ENCODE results near the gene BAIAP2L1.
"Not testable (repeated sequence)": the region's sequence is repeated elsewhere in the genome, so short reads cannot be mapped to it uniquely, and the experiment has no call there.

BAIAP2L1 gene

GRCh38 chr7:98322331-98323270 lies 78.3 kb downstream of the BAIAP2L1 start:
- TF ChIP-seq, protein P1, sequence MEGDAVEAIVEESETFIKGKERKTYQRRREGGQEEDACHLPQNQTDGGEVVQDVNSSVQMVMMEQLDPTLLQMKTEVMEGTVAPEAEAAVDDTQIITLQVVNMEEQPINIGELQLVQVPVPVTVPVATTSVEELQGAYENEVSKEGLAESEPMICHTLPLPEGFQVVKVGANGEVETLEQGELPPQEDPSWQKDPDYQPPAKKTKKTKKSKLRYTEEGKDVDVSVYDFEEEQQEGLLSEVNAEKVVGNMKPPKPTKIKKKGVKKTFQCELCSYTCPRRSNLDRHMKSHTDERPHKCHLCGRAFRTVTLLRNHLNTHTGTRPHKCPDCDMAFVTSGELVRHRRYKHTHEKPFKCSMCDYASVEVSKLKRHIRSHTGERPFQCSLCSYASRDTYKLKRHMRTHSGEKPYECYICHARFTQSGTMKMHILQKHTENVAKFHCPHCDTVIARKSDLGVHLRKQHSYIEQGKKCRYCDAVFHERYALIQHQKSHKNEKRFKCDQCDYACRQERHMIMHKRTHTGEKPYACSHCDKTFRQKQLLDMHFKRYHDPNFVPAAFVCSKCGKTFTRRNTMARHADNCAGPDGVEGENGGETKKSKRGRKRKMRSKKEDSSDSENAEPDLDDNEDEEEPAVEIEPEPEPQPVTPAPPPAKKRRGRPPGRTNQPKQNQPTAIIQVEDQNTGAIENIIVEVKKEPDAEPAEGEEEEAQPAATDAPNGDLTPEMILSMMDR (IDR thresholded peaks at IDR 0.05; ENCODE audit: control insufficient read depth, extremely low read depth, insufficient read depth): no peak
- no peak for DNase-seq (ENCODE audit: low read depth)
- no peak overlapping the region for H3K4me3 ChIP-seq (ENCODE audit: low read depth, low read length)

- TF ChIP-seq, protein P1 (IDR thresholded peaks at IDR 0.05; ENCODE audit: control insufficient read depth, extremely low read depth, insufficient read depth): no peak
- no peak for DNase-seq (ENCODE audit: low read depth)
These were observed 79.6 kb downstream of the BAIAP2L1 start for GRCh38 chr7:98321301-98321700.

DNA sequence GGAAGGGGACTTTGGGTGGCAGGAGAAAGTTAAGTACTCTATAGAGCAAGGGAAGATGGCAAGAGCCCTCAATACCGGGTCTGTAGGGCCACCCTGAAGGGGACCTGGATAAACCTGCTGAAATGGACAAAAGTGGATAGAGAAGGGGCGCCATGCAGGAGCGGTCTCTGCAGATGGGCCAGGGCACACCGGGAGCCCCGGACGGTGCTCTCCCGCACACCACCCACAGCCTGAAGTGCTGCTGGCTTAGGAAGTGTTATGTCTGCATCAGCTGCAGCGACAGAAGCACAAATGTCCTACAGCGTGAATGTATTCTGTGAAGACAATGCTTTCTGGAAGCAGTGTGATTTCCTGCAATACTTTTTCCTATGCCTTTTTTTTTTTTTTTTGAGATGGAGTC lies 81.7 kb downstream of the BAIAP2L1 start:
- DNase-seq (ENCODE audit: low read depth): no peak

More at GRCh38 chr7:98321301-98321700, 79.6 kb downstream of the BAIAP2L1 start:
- no peak overlapping the region for H3K4me3 ChIP-seq (ENCODE audit: low read depth, low read length)

GRCh38 chr7:98317366-98318040 lies 83.4 kb downstream of the BAIAP2L1 start:
- no peak overlapping the region for H3K4me3 ChIP-seq (ENCODE audit: low read depth, low read length)
- TF ChIP-seq, protein P1 (IDR thresholded peaks at IDR 0.05; ENCODE audit: control insufficient read depth, extremely low read depth, insufficient read depth): no peak
- no peak for DNase-seq (ENCODE audit: low read depth)

More for the DNA sequence above, 81.7 kb downstream of the BAIAP2L1 start:
- TF ChIP-seq, protein P1 (IDR thresholded peaks at IDR 0.05; ENCODE audit: control insufficient read depth, extremely low read depth, insufficient read depth): no peak
- no peak overlapping the region for H3K4me3 ChIP-seq (ENCODE audit: low read depth, low read length)

DNA sequence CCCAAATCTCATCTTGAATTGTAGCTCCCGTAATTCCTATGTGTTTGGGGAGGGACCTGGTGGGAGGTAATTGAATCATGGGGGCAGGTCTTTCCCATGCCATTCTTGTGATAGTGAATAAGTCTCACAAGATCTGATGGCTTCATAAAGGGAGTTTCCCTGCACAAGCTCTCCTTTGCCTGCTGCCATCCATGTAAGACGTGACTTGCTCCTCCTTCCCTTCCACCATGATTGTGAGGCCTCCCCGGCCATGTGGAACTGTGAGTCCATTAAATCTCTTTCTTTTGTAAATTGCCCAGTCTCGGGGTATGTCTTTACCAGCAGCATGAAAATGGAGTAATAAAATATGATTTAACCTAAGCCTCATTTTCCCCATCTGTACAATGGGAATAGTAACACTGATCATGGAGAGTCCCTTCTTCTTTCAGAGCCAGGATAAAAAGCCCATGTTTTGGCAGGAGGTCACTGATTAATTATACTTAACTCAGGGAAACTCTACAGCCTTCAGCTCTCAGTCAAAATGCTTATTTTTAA lies 84.8 kb downstream of the BAIAP2L1 start:
- DNase-seq (ENCODE audit: low read depth); H3K4me3 ChIP-seq (ENCODE audit: low read depth, low read length): not testable (repeated sequence)

GRCh38 chr7:98315318-98315993 lies 85.4 kb downstream of the BAIAP2L1 start:
- no peak overlapping the region for H3K4me3 ChIP-seq (ENCODE audit: low read depth, low read length)
- TF ChIP-seq, protein P1 (IDR thresholded peaks at IDR 0.05; ENCODE audit: control insufficient read depth, extremely low read depth, insufficient read depth): no peak
- peak; percentile 70 for DNase-seq (ENCODE audit: low read depth)

DNA sequence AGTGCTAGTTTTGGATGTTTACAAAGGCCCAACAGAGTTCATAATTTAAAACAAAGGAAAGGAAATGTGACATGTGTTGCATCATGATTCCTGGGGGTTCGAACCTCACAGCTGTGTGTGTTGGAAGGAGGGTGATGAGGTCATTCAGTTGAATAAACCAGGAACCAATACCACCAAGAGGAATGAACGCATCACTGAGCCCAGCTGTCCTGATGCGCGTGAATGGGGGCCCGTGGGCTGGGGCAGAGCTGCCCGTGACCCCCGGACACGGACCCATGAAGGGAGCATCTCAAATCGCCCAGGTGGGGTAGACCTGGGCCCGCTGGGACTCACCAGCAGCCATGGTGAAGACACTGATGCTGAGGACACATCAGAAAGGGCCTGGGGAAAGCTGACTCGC lies 86.4 kb downstream of the BAIAP2L1 start:
- DNase-seq (ENCODE audit: low read depth): no peak
- TF ChIP-seq, protein P1 (IDR thresholded peaks at IDR 0.05; ENCODE audit: control insufficient read depth, extremely low read depth, insufficient read depth): no peak
- no peak overlapping the region for H3K4me3 ChIP-seq (ENCODE audit: low read depth, low read length)

All from LNCaP clone FGC (cell line).